Measurements from ENCODE around the gene KPNA6. TPM values are rescaled to one million over a fixed set of nuclear protein-coding genes. Genes with fewer than 3 reads are reported as not detected.

Gene KPNA6
- total RNA-seq, 1 experiment from 2014 or later: 114 TPM

DNA sequence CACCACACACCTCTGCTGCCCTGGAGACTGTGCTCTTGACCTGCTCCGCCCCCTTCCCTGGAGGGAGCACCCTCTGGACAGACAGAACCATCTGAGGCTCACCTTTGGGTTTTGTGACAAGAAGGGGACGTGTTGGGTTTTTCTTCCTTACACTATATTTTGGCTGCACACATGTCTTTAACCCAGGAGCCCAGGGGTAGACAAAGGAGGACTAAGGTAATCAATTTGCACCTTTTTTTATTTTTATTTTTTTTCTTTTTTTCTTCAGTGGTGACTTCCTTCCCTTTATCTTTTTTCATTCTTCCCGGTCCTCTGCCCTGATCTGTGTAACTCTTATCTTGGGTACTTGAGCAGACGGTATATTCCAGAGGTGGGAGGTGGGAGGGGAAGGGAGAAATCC, 63.1 kb downstream of the KPNA6 start:
- no peak overlapping the region for H3K27ac Mint-ChIP-seq
- no peaks in the 10 kb centered on the region for H3K27me3 Mint-ChIP-seq (ENCODE audit: low read depth)

More for the DNA sequence above, 63.1 kb downstream of the KPNA6 start:
- H3K9me3 Mint-ChIP-seq: no peaks in the 10 kb centered on the region
- Histone ChIP-seq H2BK12ac (ENCODE audit: insufficient read length, low read depth, low read length) (no peak overlapping the region), H3K14ac (ENCODE audit: insufficient read depth, low read length) (no peak overlapping the region), H2BK5ac (ENCODE audit: insufficient read length, low read length) (no peak overlapping the region), H4K91ac (ENCODE audit: insufficient read length, low read depth, low read length) (no peak overlapping the region), H2BK15ac (ENCODE audit: low read depth, low read length) (no peak overlapping the region), H3K27me3 (ENCODE audit: insufficient read depth, low read length) (no peaks in the 10 kb centered on the region), H3K9me3 (ENCODE audit: control insufficient read depth, low read depth, low read length) (no peaks in the 10 kb centered on the region), H2AK5ac (ENCODE audit: insufficient read length, low read length) (no peak overlapping the region), H4K20me1 (ENCODE audit: control insufficient read depth, insufficient read depth, insufficient read length) (no peaks in the 10 kb centered on the region), H3K18ac (ENCODE audit: insufficient read length, low read depth, low read length) (no peak overlapping the region), H3K23ac (ENCODE audit: insufficient read length, low read depth, low read length) (no peak overlapping the region), H3K27ac (ENCODE audit: insufficient read length, low read depth, low read length) (no peak overlapping the region), H4K8ac (replicated peaks; ENCODE audit: insufficient read length, low read depth, low read length) (no peak overlapping the region), H2BK20ac (ENCODE audit: low read depth, low read length, poor library complexity, severe bottlenecking) (no peak overlapping the region), H2BK120ac (ENCODE audit: low read depth, low read length, poor library complexity, severe bottlenecking) (no peak overlapping the region), H3K56ac (ENCODE audit: insufficient read length, low read depth, low read length) (no peak overlapping the region), H3T11ph (ENCODE audit: low read length) (no peak overlapping the region), H3K79me1 (ENCODE audit: insufficient read depth, low read depth, low read length, poor library complexity, severe bottlenecking) (no peaks in the 10 kb centered on the region), H3K4me1 (ENCODE audit: insufficient read depth, low read length) (no peaks in the 10 kb centered on the region), H3K4ac (ENCODE audit: low read depth, low read length) (no peak overlapping the region), H4K5ac (ENCODE audit: insufficient read length, low read depth, low read length) (no peak overlapping the region), H3K23me2 (ENCODE audit: insufficient read length, low read depth, low read length, poor library complexity, severe bottlenecking) (no peaks in the 10 kb centered on the region), H3K4me2 (ENCODE audit: insufficient read depth, insufficient read length, low read length) (no peak overlapping the region), H3K79me2 (ENCODE audit: insufficient read depth, low read length) (no peaks in the 10 kb centered on the region), H3K9ac (ENCODE audit: extremely low read depth, insufficient read length, low read length) (no peak overlapping the region), H2AFZ (ENCODE audit: low read length) (no peak overlapping the region)
- no peaks in the 10 kb centered on the region for H3K4me1 Mint-ChIP-seq
- no peak for DNase-seq
- no peak overlapping the region for H3K4me3 Mint-ChIP-seq
- TF ChIP-seq, protein P1, sequence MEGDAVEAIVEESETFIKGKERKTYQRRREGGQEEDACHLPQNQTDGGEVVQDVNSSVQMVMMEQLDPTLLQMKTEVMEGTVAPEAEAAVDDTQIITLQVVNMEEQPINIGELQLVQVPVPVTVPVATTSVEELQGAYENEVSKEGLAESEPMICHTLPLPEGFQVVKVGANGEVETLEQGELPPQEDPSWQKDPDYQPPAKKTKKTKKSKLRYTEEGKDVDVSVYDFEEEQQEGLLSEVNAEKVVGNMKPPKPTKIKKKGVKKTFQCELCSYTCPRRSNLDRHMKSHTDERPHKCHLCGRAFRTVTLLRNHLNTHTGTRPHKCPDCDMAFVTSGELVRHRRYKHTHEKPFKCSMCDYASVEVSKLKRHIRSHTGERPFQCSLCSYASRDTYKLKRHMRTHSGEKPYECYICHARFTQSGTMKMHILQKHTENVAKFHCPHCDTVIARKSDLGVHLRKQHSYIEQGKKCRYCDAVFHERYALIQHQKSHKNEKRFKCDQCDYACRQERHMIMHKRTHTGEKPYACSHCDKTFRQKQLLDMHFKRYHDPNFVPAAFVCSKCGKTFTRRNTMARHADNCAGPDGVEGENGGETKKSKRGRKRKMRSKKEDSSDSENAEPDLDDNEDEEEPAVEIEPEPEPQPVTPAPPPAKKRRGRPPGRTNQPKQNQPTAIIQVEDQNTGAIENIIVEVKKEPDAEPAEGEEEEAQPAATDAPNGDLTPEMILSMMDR (conservative IDR thresholded peaks at IDR 0.05): no peak
- H3K36me3 Mint-ChIP-seq (ENCODE audit: insufficient read depth in 1 of 3, low read depth in 3 of 3): peaks cover 33 to 78% (median 64%) of the 10 kb centered on the region in 3 experiments; a peak in 6 of 7 replicates
- no CpG with 5 or more reads among the region's 4 CpGs for WGBS (ENCODE audit: extremely low coverage, insufficient read length, low lambda C conversion rate)

Measured in H9 (cell line).